Neural progenitor cell (in vitro differentiated cells): ENCODE measurements around the gene FGFRL1. TPM values are rescaled to one million over a fixed set of nuclear protein-coding genes. Genes with fewer than 3 reads are reported as not detected.

ENCODE experiments used
- DNase-seq: peaks from one replicate; pipeline ENCODE4 v3.0.0-alpha.2; 2016; ENCODE audit warnings: low spot score
- H2AFZ ChIP-seq: fragments of 200-600 bp; sonication (generic); replicated peaks from 2 replicates; pipeline ENCODE4 v1.6.1; 2016; ENCODE audit warnings: antibody characterized with exemption
- H3F3A ChIP-seq: fragments of 200-600 bp; sonication (generic); 2 replicates; pipeline ENCODE4 v1.6.1; 2016; ENCODE audit warnings: antibody characterized with exemption, low read depth
- H3K27ac ChIP-seq: fragments of 200-600 bp; sonication (generic); 2 replicates; pipeline ENCODE4 v1.5.1; 2016; ENCODE audit warnings: mild to moderate bottlenecking
- H3K27me3 ChIP-seq: fragments of 200-600 bp; sonication (generic); 2 replicates; pipeline ENCODE4 v1.6.1; 2016; ENCODE audit warnings: mild to moderate bottlenecking, moderate library complexity
- H3K36me3 ChIP-seq: fragments of 200-600 bp; sonication (generic); 2 replicates; pipeline ENCODE4 v1.5.1; 2016
- H3K4me1 ChIP-seq: fragments of 200-600 bp; sonication (generic); 2 replicates; pipeline ENCODE4 v1.6.1; 2016; ENCODE audit warnings: mixed run types
- H3K4me2 ChIP-seq: fragments of 200-600 bp; sonication (generic); 2 replicates; pipeline ENCODE4 v1.6.1; 2016
- H3K4me3 ChIP-seq: fragments of 200-600 bp; sonication (generic); 2 replicates; pipeline ENCODE4 v1.5.1; 2016
- H3K79me2 ChIP-seq: fragments of 200-600 bp; sonication (generic); 2 replicates; pipeline ENCODE4 v1.6.1; 2016; ENCODE audit warnings: low read depth
- H3K9ac ChIP-seq: fragments of 200-600 bp; sonication (generic); 2 replicates; pipeline ENCODE4 v1.6.1; 2016
- H3K9me3 ChIP-seq: fragments of 200-600 bp; sonication (generic); 2 replicates; pipeline ENCODE4 v1.5.1; 2016; ENCODE audit warnings: low read depth
- H4K20me1 ChIP-seq: fragments of 200-600 bp; sonication (generic); 2 replicates; pipeline ENCODE4 v1.6.1; 2016; ENCODE audit warnings: low read depth
- H3K27ac Mint-ChIP-seq: 3 replicates; pipeline ENCODE4 v1.8.0; 2021; ENCODE audit warnings: mixed read lengths
- H3K27me3 Mint-ChIP-seq: 2 replicates; pipeline ENCODE4 v1.8.0; 2022; ENCODE audit warnings: low read depth, mild to moderate bottlenecking, inconsistent platforms, moderate library complexity, mixed read lengths; ENCODE audit not compliant: insufficient read depth
- H3K36me3 Mint-ChIP-seq: 3 replicates; pipeline ENCODE4 v1.8.0; 2021; ENCODE audit warnings: mixed read lengths
- H3K4me1 Mint-ChIP-seq: 3 replicates; pipeline ENCODE4 v1.8.0; 2021; ENCODE audit warnings: mixed read lengths
- H3K4me3 Mint-ChIP-seq: 3 replicates; pipeline ENCODE4 v1.8.0; 2021; ENCODE audit warnings: mild to moderate bottlenecking, moderate library complexity, mixed read lengths
- H3K9me3 Mint-ChIP-seq: 3 replicates; pipeline ENCODE4 v1.8.0; 2020; ENCODE audit warnings: mixed read lengths
- EZH2 ChIP-seq: fragments of 200-600 bp; sonication (generic); IDR thresholded peaks from 2 replicates; pipeline ENCODE4 v1.6.1; 2017; ENCODE audit warnings: antibody characterized with exemption, mild to moderate bottlenecking, moderate library complexity
- EZH2phosphoT487 ChIP-seq: fragments of 200-600 bp; sonication (generic); IDR thresholded peaks from 2 replicates; pipeline ENCODE4 v1.6.1; 2017; ENCODE audit warnings: antibody characterized with exemption
- total RNA-seq: library from RNA; depleted of rRNA; stranded (reverse); fragments of >200 nt; gene quantifications from 2 replicates; pipeline ENCODE4 v1.2.3, GENCODE V29; 2015; ENCODE audit warnings: low replicate concordance
- TF ChIP-seq, protein P1 (sequence below): fragments of 200-600 bp; sonication (generic); IDR thresholded peaks from 2 replicates; pipeline ENCODE4 v1.5.1; 2017; ENCODE audit warnings: antibody characterized with exemption, mild to moderate bottlenecking

FGFRL1 gene
- total RNA-seq, 1 donor from 2014 or later = 9.6 TPM

DNA sequence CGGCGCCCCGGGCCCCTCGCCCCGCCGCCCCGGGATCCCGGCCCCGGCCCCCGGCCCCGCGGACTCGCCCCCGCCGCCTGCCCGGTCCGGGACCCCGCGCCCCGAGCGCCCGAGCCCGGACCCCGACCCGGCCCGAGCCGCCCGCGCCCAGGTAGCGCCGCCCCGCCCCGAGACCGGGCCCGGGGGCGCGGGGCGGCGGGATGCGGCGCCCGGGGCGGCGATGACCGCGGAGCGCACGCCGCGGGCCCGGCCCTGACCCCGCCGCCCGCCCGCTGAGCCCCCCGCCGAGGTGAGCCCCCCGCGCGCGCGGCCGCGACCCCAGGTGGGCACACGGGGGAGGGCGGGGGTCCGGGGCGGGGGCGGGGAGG is 224 bp downstream of the FGFRL1 start:
- H3K9ac ChIP-seq = no peak overlapping the region
- peaks cover 9% of the 10 kb centered on the region for H3K79me2 ChIP-seq
- TF ChIP-seq, protein P1, sequence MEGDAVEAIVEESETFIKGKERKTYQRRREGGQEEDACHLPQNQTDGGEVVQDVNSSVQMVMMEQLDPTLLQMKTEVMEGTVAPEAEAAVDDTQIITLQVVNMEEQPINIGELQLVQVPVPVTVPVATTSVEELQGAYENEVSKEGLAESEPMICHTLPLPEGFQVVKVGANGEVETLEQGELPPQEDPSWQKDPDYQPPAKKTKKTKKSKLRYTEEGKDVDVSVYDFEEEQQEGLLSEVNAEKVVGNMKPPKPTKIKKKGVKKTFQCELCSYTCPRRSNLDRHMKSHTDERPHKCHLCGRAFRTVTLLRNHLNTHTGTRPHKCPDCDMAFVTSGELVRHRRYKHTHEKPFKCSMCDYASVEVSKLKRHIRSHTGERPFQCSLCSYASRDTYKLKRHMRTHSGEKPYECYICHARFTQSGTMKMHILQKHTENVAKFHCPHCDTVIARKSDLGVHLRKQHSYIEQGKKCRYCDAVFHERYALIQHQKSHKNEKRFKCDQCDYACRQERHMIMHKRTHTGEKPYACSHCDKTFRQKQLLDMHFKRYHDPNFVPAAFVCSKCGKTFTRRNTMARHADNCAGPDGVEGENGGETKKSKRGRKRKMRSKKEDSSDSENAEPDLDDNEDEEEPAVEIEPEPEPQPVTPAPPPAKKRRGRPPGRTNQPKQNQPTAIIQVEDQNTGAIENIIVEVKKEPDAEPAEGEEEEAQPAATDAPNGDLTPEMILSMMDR = no peak
- TF ChIP-seq EZH2phosphoT487 (no peak), EZH2 (no peak)
- no peak for DNase-seq
- H3K4me1 Mint-ChIP-seq = peaks cover 18% of the 10 kb centered on the region
- H3K4me2 ChIP-seq = no peak overlapping the region
- H3K27ac Mint-ChIP-seq = no peak overlapping the region
- H3K9me3 ChIP-seq = no peaks in the 10 kb centered on the region
- H3K4me3 Mint-ChIP-seq = no peak overlapping the region
- no peak overlapping the region for H3K27ac ChIP-seq
- H3K36me3 Mint-ChIP-seq = peaks cover 2% of the 10 kb centered on the region
- H2AFZ ChIP-seq = no peak overlapping the region
- peaks cover 54% of the 10 kb centered on the region for H4K20me1 ChIP-seq
- H3K4me1 ChIP-seq = peaks cover 31% of the 10 kb centered on the region
- H3K4me3 ChIP-seq = peak overlapping the region; percentile 50
- no peaks in the 10 kb centered on the region for H3K36me3 ChIP-seq
- peaks cover 7% of the 10 kb centered on the region for H3K9me3 Mint-ChIP-seq
- H3K27me3 ChIP-seq = peaks cover 56% of the 10 kb centered on the region
- peaks cover 46% of the 10 kb centered on the region for H3F3A ChIP-seq
- H3K27me3 Mint-ChIP-seq = peaks cover 36% of the 10 kb centered on the region

DNA sequence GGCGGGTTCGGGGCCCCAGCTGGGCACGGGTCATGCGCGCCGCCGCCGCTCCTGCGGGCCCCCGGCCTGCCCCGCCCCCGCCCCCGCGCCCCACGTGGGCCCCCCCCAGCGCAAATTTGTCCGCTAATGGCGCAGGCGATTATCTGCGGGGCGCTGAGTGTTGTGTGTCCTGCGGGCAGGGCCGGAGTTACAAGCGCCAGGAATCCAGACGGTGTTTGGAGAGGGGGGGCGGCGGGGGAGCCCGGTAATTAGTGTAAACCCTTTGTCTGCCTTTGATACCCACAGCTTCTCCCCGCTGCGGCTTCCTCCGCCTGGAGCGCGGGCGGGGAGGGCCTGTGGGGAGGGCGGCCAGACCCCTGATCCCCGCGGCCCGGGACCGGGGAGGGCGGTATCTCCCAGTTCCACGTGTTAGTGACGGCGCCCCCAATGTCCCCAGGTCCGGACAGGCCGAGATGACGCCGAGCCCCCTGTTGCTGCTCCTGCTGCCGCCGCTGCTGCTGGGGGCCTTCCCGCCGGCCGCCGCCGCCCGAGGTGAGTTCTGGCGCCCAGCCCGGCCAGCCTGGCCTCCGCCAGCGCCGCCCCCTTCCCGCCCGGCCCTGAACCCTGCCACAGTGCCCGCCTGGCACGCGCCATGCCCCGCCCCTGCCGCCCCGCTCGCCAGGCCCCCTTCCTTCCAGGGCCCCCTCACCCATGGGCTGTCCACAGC is 761 bp downstream of the FGFRL1 start:
- DNase-seq = peak; percentile 77
- H3K4me1 Mint-ChIP-seq = peaks cover 18% of the 10 kb centered on the region
- peak overlapping the region; percentile 56 for H3K4me3 ChIP-seq

DNA sequence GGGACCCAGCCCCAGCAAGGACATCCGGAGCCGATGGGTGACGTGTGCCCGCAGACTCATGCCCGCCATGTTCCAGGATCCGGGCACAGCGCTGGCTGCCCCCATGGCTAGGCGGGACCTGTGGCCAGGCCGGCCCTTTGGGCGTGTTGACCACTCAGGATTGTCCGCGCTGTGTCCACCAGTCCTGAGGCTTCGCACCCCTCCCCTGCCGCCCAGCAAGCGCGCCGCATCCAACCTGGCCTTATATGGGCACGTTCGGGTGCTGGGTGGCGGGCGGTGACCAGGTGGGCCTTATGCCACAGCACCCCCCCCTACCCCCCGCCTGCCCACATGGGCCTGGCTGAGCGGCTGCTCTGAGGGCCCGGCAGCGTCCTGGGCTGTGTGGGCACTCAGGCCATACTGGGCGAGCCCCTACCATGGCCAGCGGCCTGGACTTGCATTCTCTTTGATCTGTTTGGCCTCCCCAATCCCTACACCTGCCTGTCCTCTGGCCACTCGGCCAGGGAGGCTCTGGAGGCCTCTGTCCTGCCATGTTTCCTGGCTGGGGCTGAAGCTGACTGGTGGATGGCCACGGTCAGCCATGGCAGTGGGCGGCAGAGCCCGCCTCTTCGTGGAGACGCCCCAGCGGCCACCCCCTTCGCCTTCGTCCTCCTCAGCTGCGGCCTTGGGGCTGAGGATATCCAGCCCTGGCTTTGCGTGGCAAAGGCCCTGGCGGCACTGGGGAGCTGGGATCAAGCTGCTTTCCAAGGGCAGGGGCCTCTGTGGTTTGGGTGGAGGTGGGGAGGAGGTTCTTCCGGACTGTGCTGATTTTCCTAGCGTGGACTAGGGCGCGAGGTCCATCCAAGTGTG is 2.0 kb downstream of the FGFRL1 start:
- H3K4me3 Mint-ChIP-seq = peak overlapping the region; percentile 69
- H3K27me3 ChIP-seq = peaks cover 38% of the 10 kb centered on the region
- peaks cover 46% of the 10 kb centered on the region for H3F3A ChIP-seq
- peaks cover 22% of the 10 kb centered on the region for H3K4me1 Mint-ChIP-seq
- no peaks in the 10 kb centered on the region for H3K9me3 Mint-ChIP-seq
- H3K27ac ChIP-seq = no peak overlapping the region
- peaks cover 68% of the 10 kb centered on the region for H4K20me1 ChIP-seq
- no peaks in the 10 kb centered on the region for H3K9me3 ChIP-seq
- H3K27ac Mint-ChIP-seq = no peak overlapping the region
- TF ChIP-seq EZH2phosphoT487 (no peak), EZH2 (no peak)
- TF ChIP-seq, protein P1 = no peak
- H3K79me2 ChIP-seq = peaks cover 15% of the 10 kb centered on the region
- no peak overlapping the region for H3K4me2 ChIP-seq
- H2AFZ ChIP-seq = no peak overlapping the region
- peaks cover 23% of the 10 kb centered on the region for H3K27me3 Mint-ChIP-seq
- H3K4me3 ChIP-seq = no peak overlapping the region
- peaks cover 40% of the 10 kb centered on the region for H3K4me1 ChIP-seq
- no peak for DNase-seq
- no peaks in the 10 kb centered on the region for H3K36me3 ChIP-seq
- H3K9ac ChIP-seq = no peak overlapping the region
- no peaks in the 10 kb centered on the region for H3K36me3 Mint-ChIP-seq

More for the DNA sequence above, 761 bp downstream of the FGFRL1 start:
- peak overlapping the region; percentile 89 for H3K4me2 ChIP-seq
- peaks cover 11% of the 10 kb centered on the region for H3K79me2 ChIP-seq
- Mint-ChIP-seq H3K4me3 (peak overlapping the region; percentile 74), H3K27ac (no peak overlapping the region), H3K9me3 (peaks cover 2% of the 10 kb centered on the region), H3K27me3 (peaks cover 33% of the 10 kb centered on the region), H3K36me3 (no peaks in the 10 kb centered on the region)
- H4K20me1 ChIP-seq = peaks cover 58% of the 10 kb centered on the region
- peaks cover 31% of the 10 kb centered on the region for H3K4me1 ChIP-seq
- no peaks in the 10 kb centered on the region for H3K9me3 ChIP-seq
- no peak for TF ChIP-seq EZH2
- TF ChIP-seq EZH2phosphoT487 = no peak
- TF ChIP-seq, protein P1 = no peak
- no peaks in the 10 kb centered on the region for H3K36me3 ChIP-seq
- H3F3A ChIP-seq = peaks cover 46% of the 10 kb centered on the region
- no peak overlapping the region for H3K27ac ChIP-seq
- peaks cover 51% of the 10 kb centered on the region for H3K27me3 ChIP-seq
- no peak overlapping the region for H3K9ac ChIP-seq
- H2AFZ ChIP-seq = no peak overlapping the region
